Occipital lobe (tissue), 2 donors: Measurements from ENCODE around the gene KCNJ9. TPM values are rescaled to one million over a fixed set of nuclear protein-coding genes. Genes with fewer than 3 reads are reported as not detected.

ENCODE experiments used
- DNase-seq: peaks from one replicate; lab custom pipeline; 2025; lab: John Stamatoyannopoulos, UW
- total RNA-seq: library from RNA; depleted of rRNA; stranded (reverse); fragments of >200 nt; gene quantifications from one replicate; pipeline ENCODE4 v1.2.3, GENCODE V29; 2014

Gene KCNJ9
- total RNA-seq, 1 donor from 2014 or later = 14.7 TPM

GRCh38 chr1:160066829-160067745 lies 14.3 kb upstream of the KCNJ9 start:
- DNase-seq = no peak

- peak; percentile 86 for DNase-seq
Observed at GRCh38 chr1:160068225-160068624, 13.1 kb upstream of the KCNJ9 start.

GRCh38 chr1:160069460-160070231 lies 11.7 kb upstream of the KCNJ9 start, which contains the start of gene KCNJ10:
Gene KCNJ10 (minus strand): TSS chr1:160070160. CDS start chr1:160042532, 27,628 bp downstream.
- no peak for DNase-seq

- DNase-seq = peak; percentile 91
Observed at GRCh38 chr1:160070243-160071163, 10.8 kb upstream of the KCNJ9 start.

- no peak for DNase-seq
Observed at GRCh38 chr1:160071289-160071688, 10.0 kb upstream of the KCNJ9 start.

DNA sequence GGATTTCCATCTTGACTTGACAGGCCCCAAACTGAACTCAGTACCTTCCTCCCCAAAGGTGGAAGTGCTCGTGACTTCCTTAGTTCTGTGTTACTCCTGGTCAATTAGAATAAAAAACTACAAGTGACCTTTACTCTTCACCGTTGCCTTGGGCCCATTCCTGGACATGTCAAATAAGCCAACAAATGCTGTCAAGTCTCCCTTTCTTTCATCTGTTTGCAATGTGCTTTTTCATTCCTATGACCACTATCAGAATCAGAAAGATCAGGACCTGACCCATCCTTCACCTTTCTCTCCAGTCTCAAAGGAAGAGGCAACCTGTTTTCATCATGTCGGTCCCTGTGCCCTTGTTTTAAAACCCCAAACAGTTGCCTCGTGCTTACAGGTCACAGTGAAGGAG lies 6.5 kb upstream of the KCNJ9 start:
- DNase-seq = no peak

- DNase-seq = no peak
Observed at GRCh38 chr1:160075836-160076235, 5.5 kb upstream of the KCNJ9 start.

GRCh38 chr1:160076295-160076694 lies 5.0 kb upstream of the KCNJ9 start:
- no peak for DNase-seq

- no peak for DNase-seq
Observed at GRCh38 chr1:160077486-160077885, 3.9 kb upstream of the KCNJ9 start.

- peak; percentile 34 for DNase-seq
Observed at GRCh38 chr1:160078512-160079195, 2.7 kb upstream of the KCNJ9 start.

DNA sequence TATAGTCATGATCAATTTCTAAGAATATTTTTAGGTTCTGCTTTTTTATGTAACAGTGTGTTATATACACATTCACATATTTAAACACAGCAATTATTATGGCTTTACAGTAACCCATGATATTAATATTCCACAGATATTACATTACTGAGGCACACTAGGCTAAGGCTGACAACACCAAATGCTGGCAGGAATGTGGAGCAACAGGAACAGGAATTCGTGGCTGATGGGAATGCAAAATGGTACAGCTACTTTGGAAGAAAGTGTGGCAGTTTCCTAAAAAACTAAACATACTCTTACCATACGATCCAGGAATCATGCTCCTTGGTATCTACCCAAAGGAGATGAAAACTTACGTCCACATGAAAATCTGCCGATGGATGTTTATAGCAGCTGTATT lies 1.9 kb upstream of the KCNJ9 start:
- no peak for DNase-seq

DNA sequence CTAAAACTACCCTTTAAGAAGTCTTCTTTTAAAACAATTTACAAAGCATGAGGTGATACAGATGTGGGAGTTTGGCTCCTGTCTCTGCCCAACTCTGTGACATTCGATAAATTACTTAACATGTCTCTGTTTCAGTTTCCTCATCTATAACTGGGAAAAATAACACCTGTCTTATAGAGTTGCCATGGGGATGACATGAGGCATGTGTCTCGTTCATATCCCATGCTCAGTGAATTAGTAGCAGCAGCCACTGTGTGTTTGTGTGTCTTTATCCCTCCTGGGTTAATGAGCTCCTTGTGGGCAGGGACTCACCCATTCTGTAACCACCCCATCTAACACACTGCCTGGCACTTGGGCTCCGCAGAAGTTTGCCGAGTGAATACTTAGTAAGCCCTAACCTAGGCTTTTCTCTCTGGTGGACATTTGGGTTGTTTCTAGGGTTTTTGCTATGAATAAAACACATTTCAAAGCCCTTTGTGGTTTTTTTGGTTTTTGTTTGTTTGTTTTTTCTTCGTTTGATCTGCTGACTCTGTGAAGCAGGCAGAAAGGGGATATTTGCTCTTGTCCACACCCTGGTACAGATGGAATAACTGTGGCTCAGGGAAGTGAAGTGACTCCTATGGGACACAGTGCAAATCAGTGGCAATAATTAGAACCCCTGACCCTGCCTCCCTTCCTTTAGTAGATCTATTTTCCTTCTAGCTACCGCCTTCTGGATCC lies 797 bp upstream of the KCNJ9 start:
- no peak for DNase-seq

DNA sequence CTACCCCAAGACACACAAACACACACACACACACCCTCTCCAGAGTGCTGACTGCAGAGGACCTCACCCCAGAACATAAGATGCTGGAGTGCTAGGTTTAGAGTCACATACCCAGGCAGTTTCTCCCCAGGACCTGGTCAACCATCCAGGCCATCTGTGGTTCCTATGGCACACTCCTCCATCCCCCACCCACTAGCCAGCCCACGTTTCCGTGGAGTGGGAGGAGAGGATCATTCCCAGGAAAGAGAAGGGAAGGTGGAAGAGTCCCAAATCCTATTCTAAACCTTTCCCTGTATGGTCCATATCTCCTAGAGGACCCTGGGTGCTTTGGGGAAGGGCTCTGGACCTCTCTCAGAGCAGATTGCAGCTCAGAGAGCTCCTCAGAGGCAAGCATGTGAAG lies 1.1 kb downstream of the KCNJ9 start:
- DNase-seq = no peak

DNA sequence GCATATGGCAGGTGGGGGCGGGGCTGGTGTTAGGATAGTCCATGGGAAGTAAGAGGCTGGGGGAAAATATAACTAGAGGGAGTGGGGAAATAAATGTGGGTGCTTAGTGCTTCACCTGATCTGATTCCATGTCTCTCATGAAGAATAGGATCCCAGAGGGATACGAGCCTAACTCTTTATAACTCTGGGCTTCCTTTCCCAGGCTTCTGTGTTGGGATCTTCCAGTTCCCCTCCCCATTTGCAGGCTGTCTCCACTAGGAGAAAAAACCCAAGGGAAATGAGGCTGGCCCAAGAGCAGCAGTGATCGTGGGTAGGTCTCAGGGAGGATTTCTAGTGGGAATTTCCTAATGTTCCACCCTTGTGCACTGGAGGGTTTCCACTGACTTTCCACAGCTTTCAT lies 1.6 kb downstream of the KCNJ9 start:
- no peak for DNase-seq

DNA sequence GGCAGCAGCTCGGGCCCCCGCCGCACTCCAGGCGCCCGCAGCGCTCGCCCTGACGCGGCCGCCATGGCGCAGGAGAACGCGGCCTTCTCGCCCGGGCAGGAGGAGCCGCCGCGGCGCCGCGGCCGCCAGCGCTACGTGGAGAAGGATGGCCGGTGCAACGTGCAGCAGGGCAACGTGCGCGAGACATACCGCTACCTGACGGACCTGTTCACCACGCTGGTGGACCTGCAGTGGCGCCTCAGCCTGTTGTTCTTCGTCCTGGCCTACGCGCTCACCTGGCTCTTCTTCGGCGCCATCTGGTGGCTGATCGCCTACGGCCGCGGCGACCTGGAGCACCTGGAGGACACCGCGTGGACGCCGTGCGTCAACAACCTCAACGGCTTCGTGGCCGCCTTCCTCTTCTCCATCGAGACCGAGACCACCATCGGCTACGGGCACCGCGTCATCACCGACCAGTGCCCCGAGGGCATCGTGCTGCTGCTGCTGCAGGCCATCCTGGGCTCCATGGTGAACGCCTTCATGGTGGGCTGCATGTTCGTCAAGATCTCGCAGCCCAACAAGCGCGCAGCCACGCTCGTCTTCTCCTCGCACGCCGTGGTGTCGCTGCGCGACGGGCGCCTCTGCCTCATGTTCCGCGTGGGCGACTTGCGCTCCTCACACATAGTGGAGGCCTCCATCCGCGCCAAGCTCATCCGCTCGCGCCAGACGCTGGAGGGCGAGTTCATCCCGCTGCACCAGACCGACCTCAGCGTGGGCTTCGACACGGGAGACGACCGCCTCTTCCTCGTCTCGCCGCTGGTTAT lies 2.8 kb downstream of the KCNJ9 start:
- peak; percentile 50 for DNase-seq

- DNase-seq = no peak
Observed at GRCh38 chr1:160084771-160085321, 3.5 kb downstream of the KCNJ9 start.

DNA sequence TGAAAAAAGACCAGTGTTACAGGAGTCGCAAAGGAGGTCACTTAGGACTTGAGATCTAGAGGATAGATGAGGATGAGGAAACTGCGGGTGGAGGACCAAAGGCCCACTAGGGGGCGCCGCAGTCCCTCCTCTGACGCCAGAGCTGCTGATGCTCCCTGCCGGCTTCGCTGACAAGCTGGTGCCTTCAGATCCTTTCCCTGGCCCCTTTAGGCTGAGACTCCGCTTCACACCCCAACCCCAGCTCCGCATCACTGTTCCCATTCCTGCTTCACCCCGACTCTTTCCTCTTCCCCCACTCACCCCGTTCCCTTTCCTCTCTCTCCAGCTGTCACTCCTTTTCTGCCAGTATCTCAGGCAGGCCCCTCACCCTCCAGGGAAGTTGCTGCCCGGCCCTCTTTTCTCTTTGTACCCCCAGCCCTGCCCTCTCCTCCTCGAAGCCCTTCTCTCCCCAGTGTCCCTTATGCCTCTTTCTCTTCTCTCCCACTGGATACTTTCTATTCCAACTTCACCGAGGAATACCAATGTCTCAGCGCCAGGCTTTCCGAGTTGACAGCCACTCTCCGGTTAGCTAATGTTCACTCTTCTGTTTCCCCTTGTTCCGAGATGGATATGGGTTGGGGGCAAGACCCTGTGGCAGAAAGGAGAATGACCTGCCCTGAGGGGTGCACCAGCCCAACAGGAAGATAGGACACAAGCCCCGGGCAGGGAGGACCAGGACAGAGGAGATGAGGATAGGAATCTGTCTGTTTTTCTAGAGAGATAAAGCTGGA lies 4.5 kb downstream of the KCNJ9 start:
- peak; percentile 77 for DNase-seq

DNA sequence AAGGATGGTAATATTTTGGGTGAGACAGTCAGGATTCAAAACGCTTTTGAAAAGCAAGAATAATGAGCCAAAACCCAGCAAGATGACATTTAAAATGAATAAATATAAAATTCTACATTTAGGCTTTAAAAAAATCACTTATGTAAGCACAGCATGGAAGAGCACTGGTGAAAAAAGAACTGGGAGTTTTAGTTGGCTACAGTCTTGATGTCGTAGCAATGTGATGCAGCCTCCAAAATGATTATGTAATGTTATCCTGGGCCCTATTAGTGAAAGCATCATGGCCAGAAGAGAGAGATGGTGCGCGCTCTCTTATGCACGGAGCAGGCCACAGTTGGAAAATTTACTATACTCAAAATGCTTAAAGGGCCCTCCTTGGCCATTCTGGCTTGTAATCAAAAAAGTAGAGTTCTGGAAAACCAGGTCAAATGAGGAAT lies 5.1 kb downstream of the KCNJ9 start:
- no peak for DNase-seq
